ENCODE results near the gene FERMT2.

Gene FERMT2

DNA sequence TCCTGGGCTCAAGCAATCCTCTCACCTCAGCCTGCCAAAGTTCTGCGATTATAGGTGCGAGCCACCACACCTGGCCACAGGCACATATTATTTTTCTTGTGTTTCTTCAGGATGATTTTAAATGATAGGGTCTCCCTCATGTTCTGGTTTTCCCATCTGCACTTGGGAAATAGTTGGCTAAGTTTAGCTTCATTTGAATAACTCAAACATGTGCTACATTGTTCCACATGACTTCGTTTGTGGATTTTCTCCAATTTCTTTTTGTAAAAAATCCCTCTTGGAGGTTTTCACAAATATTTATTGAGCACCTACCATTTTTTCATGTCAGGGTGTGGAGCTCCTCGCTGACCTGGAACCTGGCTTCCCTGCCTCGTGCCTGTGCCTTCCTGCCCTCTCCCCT lies 104.3 kb downstream of the FERMT2 start:
- ATAC-seq (ENCODE audit: low read depth) (no peak), DNase-seq (ENCODE audit: low spot score) (no peak)
- Histone ChIP-seq H3K4me1 (ENCODE audit: insufficient read depth, poor library complexity, severe bottlenecking) (peaks cover 7% of the 10 kb centered on the region), H3K9me3 (ENCODE audit: severe bottlenecking) (no peaks in the 10 kb centered on the region), H3K27me3 (ENCODE audit: insufficient read depth, poor library complexity, severe bottlenecking) (no peaks in the 10 kb centered on the region), H3K4me3 (ENCODE audit: severe bottlenecking) (no peak overlapping the region), H3K36me3 (ENCODE audit: low read depth) (no peaks in the 10 kb centered on the region), H3K27ac (ENCODE audit: poor library complexity, severe bottlenecking) (no peak overlapping the region)
- TF ChIP-seq, protein P1, sequence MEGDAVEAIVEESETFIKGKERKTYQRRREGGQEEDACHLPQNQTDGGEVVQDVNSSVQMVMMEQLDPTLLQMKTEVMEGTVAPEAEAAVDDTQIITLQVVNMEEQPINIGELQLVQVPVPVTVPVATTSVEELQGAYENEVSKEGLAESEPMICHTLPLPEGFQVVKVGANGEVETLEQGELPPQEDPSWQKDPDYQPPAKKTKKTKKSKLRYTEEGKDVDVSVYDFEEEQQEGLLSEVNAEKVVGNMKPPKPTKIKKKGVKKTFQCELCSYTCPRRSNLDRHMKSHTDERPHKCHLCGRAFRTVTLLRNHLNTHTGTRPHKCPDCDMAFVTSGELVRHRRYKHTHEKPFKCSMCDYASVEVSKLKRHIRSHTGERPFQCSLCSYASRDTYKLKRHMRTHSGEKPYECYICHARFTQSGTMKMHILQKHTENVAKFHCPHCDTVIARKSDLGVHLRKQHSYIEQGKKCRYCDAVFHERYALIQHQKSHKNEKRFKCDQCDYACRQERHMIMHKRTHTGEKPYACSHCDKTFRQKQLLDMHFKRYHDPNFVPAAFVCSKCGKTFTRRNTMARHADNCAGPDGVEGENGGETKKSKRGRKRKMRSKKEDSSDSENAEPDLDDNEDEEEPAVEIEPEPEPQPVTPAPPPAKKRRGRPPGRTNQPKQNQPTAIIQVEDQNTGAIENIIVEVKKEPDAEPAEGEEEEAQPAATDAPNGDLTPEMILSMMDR (IDR thresholded peaks at IDR 0.05; ENCODE audit: poor library complexity, severe bottlenecking) = no peak

DNA sequence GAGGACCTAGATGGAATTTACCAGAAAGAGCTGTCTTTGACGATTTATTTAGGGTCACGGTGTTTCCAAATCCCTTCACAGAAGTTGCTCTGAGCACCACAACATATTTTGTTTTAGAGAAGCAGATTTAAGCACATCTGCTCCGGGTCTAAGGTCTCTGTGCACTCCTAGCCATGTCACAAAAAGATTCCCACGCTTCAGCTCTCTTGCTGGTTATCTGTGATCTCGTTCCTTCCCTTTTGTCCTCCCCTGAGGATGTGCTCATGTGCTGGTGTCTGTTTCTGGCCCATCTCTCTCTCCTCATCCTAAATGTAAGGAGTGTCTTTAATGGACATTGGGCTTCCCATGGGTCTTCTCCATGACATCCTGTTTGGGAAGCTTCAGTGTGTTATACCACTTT lies 105.8 kb downstream of the FERMT2 start:
- ATAC-seq (ENCODE audit: low read depth) = no peak
- H3K4me3 ChIP-seq (ENCODE audit: severe bottlenecking) = no peak overlapping the region
- DNase-seq (ENCODE audit: low spot score) = no peak
- H3K4me1 ChIP-seq (ENCODE audit: insufficient read depth, poor library complexity, severe bottlenecking) = peaks cover 9% of the 10 kb centered on the region
- no peak overlapping the region for H3K27ac ChIP-seq (ENCODE audit: poor library complexity, severe bottlenecking)
- no peaks in the 10 kb centered on the region for H3K9me3 ChIP-seq (ENCODE audit: severe bottlenecking)
- no peaks in the 10 kb centered on the region for H3K36me3 ChIP-seq (ENCODE audit: low read depth)
- H3K27me3 ChIP-seq (ENCODE audit: insufficient read depth, poor library complexity, severe bottlenecking) = no peaks in the 10 kb centered on the region
- TF ChIP-seq, protein P1 (IDR thresholded peaks at IDR 0.05; ENCODE audit: poor library complexity, severe bottlenecking) = no peak

DNA sequence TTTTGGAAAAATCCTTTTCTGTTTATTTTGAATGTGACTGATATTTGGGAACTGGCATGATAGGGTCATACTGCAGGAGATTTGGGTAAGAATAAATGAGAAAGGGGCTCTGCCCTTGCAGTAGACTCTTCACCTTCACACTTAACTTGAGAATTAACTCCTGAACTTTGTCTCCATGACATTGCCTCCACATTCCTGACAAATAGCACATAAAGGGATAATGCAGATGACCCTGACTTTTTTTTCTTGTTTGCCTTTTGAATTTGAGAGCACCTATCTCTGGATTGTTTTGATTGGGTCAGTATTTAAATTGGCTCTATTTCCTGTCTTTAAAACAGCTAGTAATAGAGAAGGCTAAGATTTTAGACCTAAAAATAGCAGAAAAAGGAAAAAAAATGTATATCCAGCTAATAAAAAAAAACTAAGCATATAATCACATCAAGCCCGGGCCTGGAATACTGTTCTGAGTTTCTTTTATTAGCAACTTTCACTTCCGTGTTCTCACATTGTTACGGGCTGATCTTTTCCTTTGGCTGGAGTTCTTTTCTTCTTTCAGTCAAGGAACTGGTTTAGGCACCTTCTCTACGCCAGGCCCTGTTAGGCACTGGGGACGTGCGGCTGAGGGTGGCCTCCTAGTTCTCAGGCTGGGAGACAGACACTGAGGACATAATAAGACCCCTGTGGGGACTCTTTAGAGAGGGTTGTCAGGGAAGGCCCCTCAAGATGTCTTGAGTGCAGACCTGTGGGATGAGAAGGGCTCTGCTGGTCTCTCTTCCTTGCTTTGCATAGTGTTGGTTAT lies 106.4 kb downstream of the FERMT2 start:
- peaks cover 9% of the 10 kb centered on the region for H3K4me1 ChIP-seq (ENCODE audit: insufficient read depth, poor library complexity, severe bottlenecking)
- no peak overlapping the region for H3K27ac ChIP-seq (ENCODE audit: poor library complexity, severe bottlenecking)
- H3K9me3 ChIP-seq (ENCODE audit: severe bottlenecking) = no peaks in the 10 kb centered on the region

DNA sequence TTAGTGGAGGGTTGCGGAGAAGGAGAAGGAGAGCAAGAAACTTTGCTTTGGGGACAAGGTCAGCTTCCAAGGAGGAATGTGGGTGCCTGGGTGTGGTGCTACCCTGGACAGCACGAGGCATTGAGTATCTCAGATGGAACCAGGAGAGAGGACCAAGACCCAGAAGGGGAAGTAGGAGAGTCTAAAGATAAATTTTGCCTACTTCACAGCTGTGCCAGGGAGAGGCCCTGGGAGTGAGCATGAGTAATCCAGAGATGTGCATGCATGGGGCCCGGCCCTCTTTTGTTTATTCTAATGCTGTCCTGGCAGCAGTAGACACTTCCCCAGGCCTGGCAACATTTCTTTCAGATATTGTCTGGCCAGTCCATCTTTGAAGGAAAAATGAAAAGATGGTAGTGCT lies 110.0 kb downstream of the FERMT2 start:
- no peak overlapping the region for H3K27ac ChIP-seq (ENCODE audit: poor library complexity, severe bottlenecking)
- ATAC-seq (ENCODE audit: low read depth) = peak; percentile 91
- TF ChIP-seq, protein P1 (IDR thresholded peaks at IDR 0.05; ENCODE audit: poor library complexity, severe bottlenecking) = no peak
- H3K36me3 ChIP-seq (ENCODE audit: low read depth) = no peaks in the 10 kb centered on the region
- no peak overlapping the region for H3K4me3 ChIP-seq (ENCODE audit: severe bottlenecking)
- no peaks in the 10 kb centered on the region for H3K9me3 ChIP-seq (ENCODE audit: severe bottlenecking)
- H3K27me3 ChIP-seq (ENCODE audit: insufficient read depth, poor library complexity, severe bottlenecking) = no peaks in the 10 kb centered on the region
- peaks cover 12% of the 10 kb centered on the region for H3K4me1 ChIP-seq (ENCODE audit: insufficient read depth, poor library complexity, severe bottlenecking)
- DNase-seq (ENCODE audit: low spot score) = no peak

More for the DNA sequence above, 106.4 kb downstream of the FERMT2 start:
- TF ChIP-seq, protein P1 (IDR thresholded peaks at IDR 0.05; ENCODE audit: poor library complexity, severe bottlenecking) = no peak
- Histone ChIP-seq H3K4me3 (ENCODE audit: severe bottlenecking) (no peak overlapping the region), H3K27me3 (ENCODE audit: insufficient read depth, poor library complexity, severe bottlenecking) (no peaks in the 10 kb centered on the region), H3K36me3 (ENCODE audit: low read depth) (no peaks in the 10 kb centered on the region)
- ATAC-seq (ENCODE audit: low read depth) = no peak
- no peak for DNase-seq (ENCODE audit: low spot score)

DNA sequence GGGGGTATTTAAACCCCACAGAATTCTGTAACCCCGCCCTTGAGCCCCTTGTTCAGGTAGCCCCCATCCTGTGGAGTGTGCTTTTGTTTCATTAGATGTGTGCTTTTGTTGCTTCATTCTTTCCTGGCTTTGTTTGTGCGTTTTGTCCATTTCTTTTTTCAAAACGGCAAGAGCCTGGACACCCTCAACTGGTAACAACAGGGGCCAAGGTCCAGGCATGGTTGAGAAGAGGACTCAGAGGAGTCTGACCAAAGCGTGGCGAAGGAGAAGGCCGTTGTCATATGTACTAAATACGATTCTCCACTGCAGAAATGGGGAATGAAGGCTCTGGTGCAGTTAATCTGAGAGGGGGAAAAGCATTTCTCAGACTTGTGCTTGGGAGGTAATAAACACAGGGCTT lies 113.4 kb downstream of the FERMT2 start:
- Histone ChIP-seq H3K27ac (ENCODE audit: poor library complexity, severe bottlenecking) (no peak overlapping the region), H3K4me1 (ENCODE audit: insufficient read depth, poor library complexity, severe bottlenecking) (peaks cover 23% of the 10 kb centered on the region), H3K9me3 (ENCODE audit: severe bottlenecking) (no peaks in the 10 kb centered on the region), H3K36me3 (ENCODE audit: low read depth) (no peaks in the 10 kb centered on the region), H3K4me3 (ENCODE audit: severe bottlenecking) (no peak overlapping the region), H3K27me3 (ENCODE audit: insufficient read depth, poor library complexity, severe bottlenecking) (no peaks in the 10 kb centered on the region)
- ATAC-seq (ENCODE audit: low read depth) = no peak
- DNase-seq (ENCODE audit: low spot score) = no peak
- TF ChIP-seq, protein P1 (IDR thresholded peaks at IDR 0.05; ENCODE audit: poor library complexity, severe bottlenecking) = no peak

Measured in RWPE2 (cell line).